ENCODE measurements around the gene RRP7A.

DNA sequence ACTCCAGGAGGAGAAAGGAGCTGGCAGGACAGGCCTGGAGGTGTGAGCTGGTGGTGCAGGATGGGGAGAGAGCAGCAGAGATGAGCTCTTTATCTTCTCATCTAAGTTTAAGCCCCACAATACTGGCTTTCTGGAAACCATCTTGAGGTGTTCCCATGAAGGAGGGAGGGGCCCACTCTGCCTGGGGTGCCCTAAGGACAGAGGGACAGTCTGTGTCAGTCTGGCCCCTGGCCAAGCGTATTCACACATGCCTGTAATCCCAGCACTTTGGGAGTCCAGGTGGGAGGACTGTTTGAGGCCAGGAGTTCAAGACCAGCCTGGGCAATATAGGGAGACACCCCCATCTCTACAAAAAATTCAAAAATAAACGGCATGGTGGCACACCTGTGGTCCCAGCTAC lies 43.1 kb upstream of the RRP7A start:
- TF ChIP-seq RAD21 (IDR thresholded peaks at IDR 0.05) (no peak), YY1 (IDR thresholded peaks at IDR 0.05) (no peak), RXRA (IDR thresholded peaks at IDR 0.05) (no peak), REST (IDR thresholded peaks at IDR 0.05) (no peak), EGR1 (IDR thresholded peaks at IDR 0.05; ENCODE audit: low read depth in 2 of 2) (no peak), JUND (IDR thresholded peaks at IDR 0.05) (no peak)
- TF ChIP-seq, protein P1, sequence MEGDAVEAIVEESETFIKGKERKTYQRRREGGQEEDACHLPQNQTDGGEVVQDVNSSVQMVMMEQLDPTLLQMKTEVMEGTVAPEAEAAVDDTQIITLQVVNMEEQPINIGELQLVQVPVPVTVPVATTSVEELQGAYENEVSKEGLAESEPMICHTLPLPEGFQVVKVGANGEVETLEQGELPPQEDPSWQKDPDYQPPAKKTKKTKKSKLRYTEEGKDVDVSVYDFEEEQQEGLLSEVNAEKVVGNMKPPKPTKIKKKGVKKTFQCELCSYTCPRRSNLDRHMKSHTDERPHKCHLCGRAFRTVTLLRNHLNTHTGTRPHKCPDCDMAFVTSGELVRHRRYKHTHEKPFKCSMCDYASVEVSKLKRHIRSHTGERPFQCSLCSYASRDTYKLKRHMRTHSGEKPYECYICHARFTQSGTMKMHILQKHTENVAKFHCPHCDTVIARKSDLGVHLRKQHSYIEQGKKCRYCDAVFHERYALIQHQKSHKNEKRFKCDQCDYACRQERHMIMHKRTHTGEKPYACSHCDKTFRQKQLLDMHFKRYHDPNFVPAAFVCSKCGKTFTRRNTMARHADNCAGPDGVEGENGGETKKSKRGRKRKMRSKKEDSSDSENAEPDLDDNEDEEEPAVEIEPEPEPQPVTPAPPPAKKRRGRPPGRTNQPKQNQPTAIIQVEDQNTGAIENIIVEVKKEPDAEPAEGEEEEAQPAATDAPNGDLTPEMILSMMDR (IDR thresholded peaks at IDR 0.05; ENCODE audit: low read depth, low read length, missing input control): no peak
- TF ChIP-seq, protein P2, sequence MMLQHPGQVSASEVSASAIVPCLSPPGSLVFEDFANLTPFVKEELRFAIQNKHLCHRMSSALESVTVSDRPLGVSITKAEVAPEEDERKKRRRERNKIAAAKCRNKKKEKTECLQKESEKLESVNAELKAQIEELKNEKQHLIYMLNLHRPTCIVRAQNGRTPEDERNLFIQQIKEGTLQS (IDR thresholded peaks at IDR 0.05): no peak
